ENCODE results near the gene SHMT2. TPM values are rescaled to one million over a fixed set of nuclear protein-coding genes. Genes with fewer than 3 reads are reported as not detected.

The SHMT2 gene
- total and polyA plus RNA-seq, 2 donors from 2014 or later = 49.3 to 70.1 TPM

- intact Hi-C loops (cut with DNase I) = no loop called here
- peaks cover 2 to 7% (median 6%) of the 10 kb centered on the region in 3 donors for H3K36me3 ChIP-seq (ENCODE audit: control insufficient read depth in 2 of 3, insufficient read depth in 3 of 3, low read length in 3 of 3)
- DNase-seq (no peak), FAIRE-seq (no peak)
- TF ChIP-seq CTCF (IDR thresholded peaks at IDR 0.05; ENCODE audit: borderline replicate concordance, extremely low read depth, insufficient read depth) = no peak
- no peak overlapping the region for H3K27ac ChIP-seq (ENCODE audit: low read depth in 2 of 2, low read length in 2 of 2)
- H3K4me3 ChIP-seq (ENCODE audit: low read length in 3 of 3) = no peak overlapping the region
- H3K9me3 ChIP-seq (ENCODE audit: control insufficient read depth in 2 of 3, insufficient read depth in 1 of 3, low read length in 3 of 3) = no peaks in the 10 kb centered on the region
- H3K9ac ChIP-seq (ENCODE audit: low read length in 3 of 3) = no peak overlapping the region
- H3K4me1 ChIP-seq (ENCODE audit: control insufficient read depth in 2 of 3, insufficient read depth in 2 of 3, low read depth in 1 of 3, low read length in 3 of 3) = peaks cover 0 to 8% (median 4%) of the 10 kb centered on the region in 3 donors
- peaks cover 14% of the 10 kb centered on the region for H3K27me3 ChIP-seq (ENCODE audit: control insufficient read depth, insufficient read depth, low read length)
These were observed 19.1 kb upstream of the SHMT2 start for GRCh38 chr12:57210461-57210860.

DNA sequence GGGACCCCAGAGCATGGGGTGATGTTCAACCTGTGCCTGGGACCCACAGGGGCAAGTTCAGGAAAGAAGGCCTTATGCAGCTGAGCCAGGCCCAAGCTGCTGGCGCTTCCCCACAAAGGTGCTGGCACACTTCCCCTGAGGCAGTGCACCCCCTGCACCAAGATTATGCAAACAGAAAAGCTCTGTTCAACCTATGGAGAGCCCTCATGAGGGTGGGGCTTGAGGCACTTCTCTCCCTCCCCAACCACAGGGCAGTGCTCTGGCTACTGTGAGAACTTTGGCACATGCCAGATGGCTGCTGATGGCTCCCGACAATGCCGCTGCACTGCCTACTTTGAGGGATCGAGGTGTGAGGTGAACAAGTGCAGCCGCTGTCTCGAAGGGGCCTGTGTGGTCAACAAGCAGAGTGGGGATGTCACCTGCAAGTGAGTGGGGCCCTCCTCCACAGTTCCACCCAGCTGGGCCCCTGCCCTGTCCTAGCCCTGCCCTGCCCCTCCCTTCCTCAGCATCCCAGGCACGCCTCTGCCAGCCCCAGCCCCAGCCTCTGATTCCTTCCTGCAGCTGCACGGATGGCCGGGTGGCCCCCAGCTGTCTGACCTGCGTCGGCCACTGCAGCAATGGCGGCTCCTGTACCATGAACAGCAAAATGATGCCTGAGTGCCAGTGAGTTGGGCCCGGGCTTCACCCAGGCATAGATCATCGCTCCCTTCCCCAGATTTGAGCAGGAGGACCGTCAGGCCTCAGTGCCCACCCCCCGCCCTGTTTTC, 18.4 kb upstream of the SHMT2 start:
- H3K9ac ChIP-seq (ENCODE audit: low read length in 3 of 3) = no peak overlapping the region
- intact Hi-C loops (cut with DNase I) = no loop called here
- H3K9me3 ChIP-seq (ENCODE audit: control insufficient read depth in 2 of 3, insufficient read depth in 1 of 3, low read length in 3 of 3) = no peaks in the 10 kb centered on the region
- peaks cover 18% of the 10 kb centered on the region for H3K27me3 ChIP-seq (ENCODE audit: control insufficient read depth, insufficient read depth, low read length)
- no peak overlapping the region for H3K27ac ChIP-seq (ENCODE audit: low read depth in 2 of 2, low read length in 2 of 2)
- peaks cover 0 to 8% (median 4%) of the 10 kb centered on the region in 3 donors for H3K4me1 ChIP-seq (ENCODE audit: control insufficient read depth in 2 of 3, insufficient read depth in 2 of 3, low read depth in 1 of 3, low read length in 3 of 3)
- peaks cover 0 to 5% (median 2%) of the 10 kb centered on the region in 3 donors for H3K36me3 ChIP-seq (ENCODE audit: control insufficient read depth in 2 of 3, insufficient read depth in 3 of 3, low read length in 3 of 3)
- FAIRE-seq = no peak
- H3K4me3 ChIP-seq (ENCODE audit: low read length in 3 of 3) = no peak overlapping the region
- TF ChIP-seq CTCF (IDR thresholded peaks at IDR 0.05; ENCODE audit: borderline replicate concordance, extremely low read depth, insufficient read depth) = no peak
- DNase-seq = peak in 4 of 5 donors; percentile 37 to 64 (median 50)

DNA sequence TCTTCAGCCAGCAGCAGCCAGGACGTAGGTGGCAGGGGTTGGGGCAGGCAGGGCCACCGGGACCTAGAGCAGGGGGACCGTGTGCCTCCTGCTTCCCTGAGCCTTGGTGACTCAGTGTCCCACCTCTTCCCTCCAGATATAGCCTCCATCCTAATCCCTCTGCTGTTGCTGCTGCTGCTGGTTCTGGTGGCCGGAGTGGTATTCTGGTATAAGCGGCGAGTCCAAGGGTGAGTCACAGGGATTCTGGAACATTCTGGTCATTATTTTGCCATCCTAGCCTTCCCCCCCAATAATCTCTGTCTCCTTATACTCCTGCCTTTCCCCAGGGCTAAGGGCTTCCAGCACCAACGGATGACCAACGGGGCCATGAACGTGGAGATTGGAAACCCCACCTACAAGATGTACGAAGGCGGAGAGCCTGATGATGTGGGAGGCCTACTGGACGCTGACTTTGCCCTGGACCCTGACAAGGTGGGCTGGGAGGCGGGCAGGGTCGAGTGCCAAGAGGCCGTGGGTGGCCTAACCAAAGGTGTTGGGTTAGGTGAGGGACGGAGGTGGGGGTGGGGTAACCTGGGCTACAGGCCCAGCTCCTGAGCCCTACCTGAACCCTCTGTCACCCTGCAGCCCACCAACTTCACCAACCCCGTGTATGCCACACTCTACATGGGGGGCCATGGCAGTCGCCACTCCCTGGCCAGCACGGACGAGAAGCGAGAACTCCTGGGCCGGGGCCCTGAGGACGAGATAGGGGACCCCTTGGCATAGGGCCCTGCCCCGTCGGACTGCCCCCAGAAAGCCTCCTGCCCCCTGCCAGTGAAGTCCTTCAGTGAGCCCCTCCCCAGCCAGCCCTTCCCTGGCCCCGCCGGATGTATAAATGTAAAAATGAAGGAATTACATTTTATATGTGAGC, 17.5 kb upstream of the SHMT2 start:
- TF ChIP-seq CTCF (IDR thresholded peaks at IDR 0.05; ENCODE audit: borderline replicate concordance, extremely low read depth, insufficient read depth) = no peak
- H3K4me1 ChIP-seq (ENCODE audit: control insufficient read depth in 2 of 3, insufficient read depth in 2 of 3, low read depth in 1 of 3, low read length in 3 of 3) = peaks cover 0 to 8% (median 5%) of the 10 kb centered on the region in 3 donors
- no peak overlapping the region for H3K4me3 ChIP-seq (ENCODE audit: low read length in 3 of 3)
- DNase-seq = no peak
- H3K9ac ChIP-seq (ENCODE audit: low read length in 3 of 3) = no peak overlapping the region
- intact Hi-C loops (cut with DNase I) = no loop called here
- no peak for FAIRE-seq
- H3K36me3 ChIP-seq (ENCODE audit: control insufficient read depth in 2 of 3, insufficient read depth in 3 of 3, low read length in 3 of 3) = peaks cover 0 to 2% (median 0%) of the 10 kb centered on the region in 3 donors
- peaks cover 18% of the 10 kb centered on the region for H3K27me3 ChIP-seq (ENCODE audit: control insufficient read depth, insufficient read depth, low read length)
- no peaks in the 10 kb centered on the region for H3K9me3 ChIP-seq (ENCODE audit: control insufficient read depth in 2 of 3, insufficient read depth in 1 of 3, low read length in 3 of 3)
- H3K27ac ChIP-seq (ENCODE audit: low read depth in 2 of 2, low read length in 2 of 2) = no peak overlapping the region

Data from kidney (tissue), 14 donors.